Neural cell (in vitro differentiated cells): ENCODE measurements around the gene SND1. TPM values are rescaled to one million over a fixed set of nuclear protein-coding genes. Genes with fewer than 3 reads are reported as not detected.

ENCODE experiments used
- H2AFZ ChIP-seq: fragments of 200-600, 300-800 bp; sonication (generic), shearing (Covaris generic); 2 replicates; pipeline ENCODE4 v1.6.0; 2014; ENCODE audit warnings: low read depth, mild to moderate bottlenecking, antibody characterized with exemption, low read length, moderate library complexity
- H3F3A ChIP-seq: fragments of 200-600 bp; shearing (Covaris generic); 2 replicates; pipeline ENCODE4 v1.6.1; 2016; ENCODE audit warnings: mild to moderate bottlenecking, moderate library complexity, mixed read lengths, antibody characterized with exemption, low read length; ENCODE audit not compliant: insufficient read depth, poor library complexity, severe bottlenecking
- H3K27ac ChIP-seq: fragments of 200-600, 300-800 bp; sonication (generic), shearing (Covaris generic); 2 replicates; pipeline ENCODE4 v1.5.1; 2014; ENCODE audit warnings: mild to moderate bottlenecking, low read length, moderate library complexity
- H3K27me3 ChIP-seq: fragments of 300-800, 200-600 bp; sonication (generic), shearing (Covaris generic); 2 replicates; pipeline ENCODE4 v1.6.0; 2014; ENCODE audit warnings: mild to moderate bottlenecking, low read depth, low read length, moderate library complexity; ENCODE audit not compliant: insufficient read depth
- H3K36me3 ChIP-seq: fragments of 300-800, 200-600 bp; sonication (generic), shearing (Covaris generic); 2 replicates; pipeline ENCODE4 v1.5.1; 2014; ENCODE audit warnings: mild to moderate bottlenecking, antibody characterized with exemption, low read length, moderate library complexity; ENCODE audit not compliant: insufficient read depth
- H3K4me2 ChIP-seq: fragments of 300-800, 200-600 bp; sonication (generic), shearing (Covaris generic); 2 replicates; pipeline ENCODE4 v1.6.0; 2014; ENCODE audit warnings: mild to moderate bottlenecking, low read length
- H3K4me3 ChIP-seq: fragments of 300-800, 200-600 bp; sonication (generic), shearing (Covaris generic); 2 replicates; pipeline ENCODE4 v1.5.1; 2014; ENCODE audit warnings: mild to moderate bottlenecking, low read length, moderate library complexity
- H3K79me2 ChIP-seq: fragments of 200-600 bp; shearing (Covaris generic); replicated peaks from 2 replicates; pipeline ENCODE4 v1.6.0; 2014; ENCODE audit warnings: mild to moderate bottlenecking, low read length, moderate library complexity; ENCODE audit not compliant: insufficient read depth
- H3K9ac ChIP-seq: fragments of 300-800, 200-600 bp; sonication (generic), shearing (Covaris generic); 2 replicates; pipeline ENCODE4 v1.6.1; 2016; ENCODE audit warnings: mild to moderate bottlenecking, low read length, mixed read lengths
- H3K9me2 ChIP-seq: fragments of 200-600 bp; shearing (Covaris generic); 2 replicates; pipeline ENCODE4 v1.6.1; 2016; ENCODE audit warnings: mild to moderate bottlenecking, low read length, mixed read lengths; ENCODE audit not compliant: insufficient read depth
- H3K9me3 ChIP-seq: fragments of 200-600, 300-800 bp; sonication (generic), shearing (Covaris generic); 2 replicates; pipeline ENCODE4 v1.6.1; 2016; ENCODE audit warnings: mild to moderate bottlenecking, mixed run types, low read length, moderate library complexity, mixed read lengths
- H4K20me1 ChIP-seq: fragments of 200-600 bp; shearing (Covaris generic); 2 replicates; pipeline ENCODE4 v1.6.1; 2016; ENCODE audit warnings: mild to moderate bottlenecking, mixed run types; ENCODE audit not compliant: insufficient read depth
- CTCF ChIP-seq: fragments of 450-650 bp; IDR thresholded peaks from 2 replicates; pipeline ENCODE4 v1.5.1; 2014; ENCODE audit warnings: antibody characterized with exemption, mild to moderate bottlenecking, moderate library complexity; ENCODE audit not compliant: poor library complexity, severe bottlenecking
- EP300 ChIP-seq: fragments of 450-650 bp; conservative IDR thresholded peaks from 2 replicates; pipeline ENCODE4 v1.6.1; 2014; ENCODE audit warnings: antibody characterized with exemption, mild to moderate bottlenecking, moderate library complexity; ENCODE audit not compliant: poor library complexity, severe bottlenecking
- EZH2 ChIP-seq: fragments of 200-600, 300-800 bp; shearing (Covaris generic), sonication (generic); IDR thresholded peaks from 2 replicates; pipeline ENCODE4 v1.6.1; 2014; ENCODE audit warnings: antibody characterized with exemption, low read length, borderline replicate concordance, mild to moderate bottlenecking; ENCODE audit not compliant: insufficient read depth, poor library complexity, severe bottlenecking
- MXI1 ChIP-seq: fragments of 450-650 bp; conservative IDR thresholded peaks from 2 replicates; pipeline ENCODE4 v1.6.1; 2014; ENCODE audit warnings: antibody characterized with exemption, mild to moderate bottlenecking; ENCODE audit not compliant: poor library complexity, severe bottlenecking
- POLR2AphosphoS5 ChIP-seq: IDR thresholded peaks from 2 replicates; pipeline ENCODE4 v1.6.1; 2012
- RAD21 ChIP-seq: fragments of 450-650 bp; conservative IDR thresholded peaks from 2 replicates; pipeline ENCODE4 v1.6.1; 2014; ENCODE audit warnings: antibody characterized with exemption, mild to moderate bottlenecking, moderate library complexity
- REST ChIP-seq: IDR thresholded peaks from 2 replicates; pipeline ENCODE4 v1.6.1; 2012; ENCODE audit warnings: borderline replicate concordance
- SMC3 ChIP-seq: fragments of 450-650 bp; conservative IDR thresholded peaks from 2 replicates; pipeline ENCODE4 v1.6.1; 2014; ENCODE audit warnings: antibody characterized with exemption, mild to moderate bottlenecking, moderate library complexity; ENCODE audit not compliant: poor library complexity
- TAF1 ChIP-seq: IDR thresholded peaks from 2 replicates; pipeline ENCODE4 v1.6.1; 2012; ENCODE audit warnings: low read depth
- polyA plus RNA-seq: library from polyadenylated mRNA; depleted of rRNA; stranded (reverse); fragments of >200 nt; gene quantifications from 2 replicates; pipeline ENCODE4 v1.2.3, GENCODE V29; 2014

SND1 gene
- polyA plus RNA-seq, 1 donor from 2014 or later: 37.4 TPM

GRCh38 chr7:128104108-128104742, 452.2 kb downstream of the SND1 start:
- no peaks in the 10 kb centered on the region for H4K20me1 ChIP-seq
- H2AFZ ChIP-seq: no peak overlapping the region
- peak overlapping the region; percentile 49 for H3K4me3 ChIP-seq
- TF ChIP-seq POLR2AphosphoS5 (no peak), RAD21 (no peak), REST (no peak), MXI1 (no peak), TAF1 (no peak), CTCF (no peak), EZH2 (no peak), EP300 (no peak), SMC3 (no peak)
- no peak overlapping the region for H3K9ac ChIP-seq
- no peaks in the 10 kb centered on the region for H3K79me2 ChIP-seq
- peaks cover 13% of the 10 kb centered on the region for H3K27me3 ChIP-seq
- H3K9me2 ChIP-seq: no peaks in the 10 kb centered on the region
- no peaks in the 10 kb centered on the region for H3K36me3 ChIP-seq
- no peak overlapping the region for H3K27ac ChIP-seq
- H3K4me2 ChIP-seq: no peak overlapping the region
- peaks cover 2% of the 10 kb centered on the region for H3K9me3 ChIP-seq
- no peaks in the 10 kb centered on the region for H3F3A ChIP-seq

- Histone ChIP-seq H4K20me1 (no peaks in the 10 kb centered on the region), H2AFZ (no peak overlapping the region), H3K36me3 (no peaks in the 10 kb centered on the region), H3K9me3 (peaks cover 2% of the 10 kb centered on the region), H3F3A (no peaks in the 10 kb centered on the region), H3K27me3 (peaks cover 13% of the 10 kb centered on the region), H3K27ac (no peak overlapping the region), H3K9ac (no peak overlapping the region), H3K79me2 (no peaks in the 10 kb centered on the region), H3K4me3 (no peak overlapping the region), H3K9me2 (no peaks in the 10 kb centered on the region), H3K4me2 (no peak overlapping the region)
- TF ChIP-seq EZH2 (no peak), MXI1 (no peak), POLR2AphosphoS5 (no peak), RAD21 (no peak), EP300 (no peak), TAF1 (no peak), CTCF (no peak), SMC3 (no peak), REST (no peak)
Observed at GRCh38 chr7:128105228-128106022, 453.4 kb downstream of the SND1 start.
